Esophagus squamous epithelium (tissue), 5 donors: ENCODE data around the gene GAB2. TPM values are rescaled to one million over a fixed set of nuclear protein-coding genes. Genes with fewer than 3 reads are reported as not detected.

Experiments
- DNase-seq: peaks from one replicate; lab custom pipeline; 2025; lab: John Stamatoyannopoulos, UW
- H3K27ac ChIP-seq, 4 donors: fragments of 200-600 bp; sonication (generic); one replicate each; pipeline ENCODE4 v1.5.1; 2016 to 2019; ENCODE audit warnings: mild to moderate bottlenecking in 1 of 4
- H3K27me3 ChIP-seq, 4 donors: fragments of 200-600 bp; sonication (generic); 1 replicate in 3 of 4; 2 replicates in 1 of 4; pipeline versions ENCODE4 v1.5.1 to v1.6.0; 2017 to 2021; ENCODE audit warnings: antibody characterized with exemption in 1 of 4
- H3K36me3 ChIP-seq, 3 donors: fragments of 200-600 bp; sonication (generic); one replicate each; pipeline ENCODE4 v1.5.1; 2016 to 2019
- H3K4me1 ChIP-seq, 3 donors: fragments of 200-600 bp; sonication (generic); one replicate each; pipeline ENCODE4 v1.5.1; 2017 to 2019
- H3K4me3 ChIP-seq, 4 donors: fragments of 200-600 bp; sonication (generic); 1 replicate in 3 of 4; 2 replicates in 1 of 4; pipeline ENCODE4 v1.5.1; 2016 to 2019; ENCODE audit warnings: mild to moderate bottlenecking in 2 of 4, moderate library complexity in 1 of 4
- H3K9me3 ChIP-seq, 3 donors: fragments of 200-600 bp; sonication (generic); one replicate each; pipeline ENCODE4 v1.5.1; 2016 to 2019
- POLR2A ChIP-seq, 4 donors: fragments of 450-650 bp; IDR thresholded peaks; one replicate each; pipeline ENCODE4 v1.6.1; 2017; ENCODE audit warnings: antibody characterized with exemption in 4 of 4, mild to moderate bottlenecking in 4 of 4, moderate library complexity in 3 of 4
- WGBS, 2 donors: methylation state at CpG; one replicate each; pipeline ENCODE4 v1.1.5; 2018; 5-methylcytosine and 5-hydroxymethylcytosine counted together
- intact Hi-C: fragments of 100-400 bp; cut with DNase I; formaldehyde crosslinking; loops from one replicate; pipeline ENCODE4 v1.15.0; 2022
- total RNA-seq, 4 donors: library from RNA; depleted of rRNA; stranded (reverse); fragments of >200 nt; gene quantifications; one replicate each; pipeline ENCODE4 v1.1.0, GENCODE V29; 2016
- TF ChIP-seq, protein P1 (sequence below), 6 experiments: fragments of 450-650 bp in 4 of 6; fragments of 200-600 bp in 2 of 6; sonication (generic) in 2 of 6; IDR thresholded peaks; one replicate each; pipeline ENCODE4 v1.5.1; 2016 to 2019; ENCODE audit warnings: antibody characterized with exemption in 6 of 6, mild to moderate bottlenecking in 4 of 6, moderate library complexity in 4 of 6
- donor health status: DM: yes; HTN: yes; CAD: no.

GAB2 gene
- total RNA-seq, 4 donors from 2014 or later, result 4.6 to 23.7 (median 11.2) TPM

DNA sequence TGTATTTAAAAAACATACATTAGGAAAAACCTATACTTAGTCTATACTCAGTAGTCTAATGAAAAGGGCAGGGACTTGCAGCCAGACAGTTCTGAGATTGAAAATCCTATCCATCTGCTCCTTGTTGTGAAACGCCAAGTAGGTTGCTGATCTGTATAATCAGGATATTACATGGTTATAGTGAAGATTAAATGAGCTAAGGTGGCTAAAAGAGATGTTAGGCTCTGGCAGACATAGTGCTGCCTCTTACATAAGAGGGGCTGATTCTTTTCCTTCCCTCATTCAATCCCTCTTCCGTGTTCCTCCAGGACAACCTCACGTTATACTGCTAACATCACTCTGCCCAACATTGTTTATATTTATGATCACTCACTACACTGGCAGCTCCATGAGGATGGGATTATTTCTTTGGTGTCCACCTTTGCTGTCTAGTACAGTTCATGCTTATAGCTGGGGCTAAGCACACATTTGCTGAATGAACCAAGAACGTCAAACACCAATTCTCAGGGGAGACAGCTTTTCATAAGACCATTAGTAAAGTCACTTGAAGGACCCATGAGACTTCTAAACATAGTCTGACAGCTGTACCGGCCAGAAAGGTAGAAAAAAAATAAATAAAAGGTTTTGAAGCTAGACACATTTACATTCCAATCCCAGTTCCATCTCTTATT lies 46.3 kb downstream of the GAB2 start:
- intact Hi-C loops, result no loop called here
- TF ChIP-seq, protein P1, sequence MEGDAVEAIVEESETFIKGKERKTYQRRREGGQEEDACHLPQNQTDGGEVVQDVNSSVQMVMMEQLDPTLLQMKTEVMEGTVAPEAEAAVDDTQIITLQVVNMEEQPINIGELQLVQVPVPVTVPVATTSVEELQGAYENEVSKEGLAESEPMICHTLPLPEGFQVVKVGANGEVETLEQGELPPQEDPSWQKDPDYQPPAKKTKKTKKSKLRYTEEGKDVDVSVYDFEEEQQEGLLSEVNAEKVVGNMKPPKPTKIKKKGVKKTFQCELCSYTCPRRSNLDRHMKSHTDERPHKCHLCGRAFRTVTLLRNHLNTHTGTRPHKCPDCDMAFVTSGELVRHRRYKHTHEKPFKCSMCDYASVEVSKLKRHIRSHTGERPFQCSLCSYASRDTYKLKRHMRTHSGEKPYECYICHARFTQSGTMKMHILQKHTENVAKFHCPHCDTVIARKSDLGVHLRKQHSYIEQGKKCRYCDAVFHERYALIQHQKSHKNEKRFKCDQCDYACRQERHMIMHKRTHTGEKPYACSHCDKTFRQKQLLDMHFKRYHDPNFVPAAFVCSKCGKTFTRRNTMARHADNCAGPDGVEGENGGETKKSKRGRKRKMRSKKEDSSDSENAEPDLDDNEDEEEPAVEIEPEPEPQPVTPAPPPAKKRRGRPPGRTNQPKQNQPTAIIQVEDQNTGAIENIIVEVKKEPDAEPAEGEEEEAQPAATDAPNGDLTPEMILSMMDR (IDR thresholded peaks at IDR 0.05), result no peak
- no peak for TF ChIP-seq POLR2A (IDR thresholded peaks at IDR 0.05)
- no peak for DNase-seq
- H3K27ac ChIP-seq, result no peak overlapping the region
- no peaks in the 10 kb centered on the region for H3K9me3 ChIP-seq
- 39 to 53% methylated on average over 5 of the region's 5 CpGs for WGBS, 2 donors
- no peaks in the 10 kb centered on the region for H3K27me3 ChIP-seq
- H3K36me3 ChIP-seq, result no peaks in the 10 kb centered on the region
- no peak overlapping the region for H3K4me3 ChIP-seq
- peaks cover 0 to 17% (median 3%) of the 10 kb centered on the region in 3 donors for H3K4me1 ChIP-seq

DNA sequence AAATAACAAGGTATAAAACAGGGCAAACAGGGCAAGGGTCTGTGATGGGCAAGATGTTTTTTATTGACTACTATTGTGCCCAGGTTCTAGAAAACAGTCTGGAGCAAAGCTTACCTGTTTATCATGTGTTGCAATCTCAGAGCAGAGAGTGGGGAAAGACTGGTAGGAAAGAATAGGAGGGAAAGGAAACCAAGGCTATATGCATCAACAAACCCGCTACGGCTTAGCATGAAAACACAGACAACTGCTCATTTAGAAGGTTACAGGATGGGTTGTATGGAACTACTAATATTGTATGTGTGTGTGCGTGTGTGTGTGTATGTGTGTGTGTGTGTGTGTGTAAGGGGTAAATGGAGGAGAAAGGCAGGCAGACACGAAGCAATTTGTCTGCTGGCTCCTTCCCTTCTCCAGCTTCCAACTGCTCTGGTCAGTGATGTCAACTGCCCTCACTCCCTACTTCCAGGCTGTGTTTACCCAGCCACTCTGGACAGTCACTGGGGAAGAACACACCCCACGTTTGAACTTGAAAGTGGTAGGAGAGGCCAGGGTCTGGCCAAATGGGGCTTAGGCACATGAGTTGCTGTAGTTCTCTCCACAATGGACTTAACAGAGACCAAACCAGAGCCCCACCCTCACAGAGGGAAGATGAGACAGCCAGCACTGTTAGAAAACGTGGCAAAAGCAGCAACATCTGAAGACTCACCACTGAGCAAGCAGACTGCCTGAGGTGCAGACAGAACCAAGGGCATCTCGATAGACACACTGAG lies 47.0 kb downstream of the GAB2 start:
- Histone ChIP-seq H3K4me1 (peaks cover under 1 to 22% (median 8%) of the 10 kb centered on the region in 3 donors), H3K9me3 (no peaks in the 10 kb centered on the region), H3K27me3 (no peaks in the 10 kb centered on the region), H3K27ac (no peak overlapping the region), H3K4me3 (no peak overlapping the region), H3K36me3 (no peaks in the 10 kb centered on the region)
- intact Hi-C loops, result no loop called here
- no peak for DNase-seq
- 67 to 70% methylated on average over 7 of the region's 7 CpGs for WGBS, 2 donors
- TF ChIP-seq, protein P1 (IDR thresholded peaks at IDR 0.05), result no peak
- no peak for TF ChIP-seq POLR2A (IDR thresholded peaks at IDR 0.05)

GRCh38 chr11:78365381-78365792 lies 52.2 kb downstream of the GAB2 start:
- no peaks in the 10 kb centered on the region for H3K36me3 ChIP-seq
- 32 to 37% methylated on average over 2 of the region's 2 CpGs for WGBS, 2 donors
- TF ChIP-seq, protein P1 (IDR thresholded peaks at IDR 0.05), result no peak
- TF ChIP-seq POLR2A (IDR thresholded peaks at IDR 0.05), result no peak
- H3K9me3 ChIP-seq, result no peaks in the 10 kb centered on the region
- H3K27ac ChIP-seq, result no peak overlapping the region
- H3K4me3 ChIP-seq, result no peak overlapping the region
- H3K27me3 ChIP-seq, result no peaks in the 10 kb centered on the region
- intact Hi-C loops, result no loop called here
- DNase-seq, result no peak
- H3K4me1 ChIP-seq, result peaks cover 3 to 14% (median 9%) of the 10 kb centered on the region in 3 donors

- Histone ChIP-seq H3K27me3 (no peaks in the 10 kb centered on the region), H3K4me1 (peaks cover 3 to 18% (median 9%) of the 10 kb centered on the region in 3 donors), H3K9me3 (no peaks in the 10 kb centered on the region), H3K4me3 (no peak overlapping the region), H3K36me3 (no peaks in the 10 kb centered on the region), H3K27ac (no peak overlapping the region)
- WGBS, 2 donors, result 93 to 100% methylated on average over 3 of the region's 3 CpGs
- no peak for TF ChIP-seq POLR2A (IDR thresholded peaks at IDR 0.05)
- TF ChIP-seq, protein P1 (IDR thresholded peaks at IDR 0.05), result no peak
- intact Hi-C loops, result no loop called here
- DNase-seq, result no peak
Observed at GRCh38 chr11:78364128-78364751, 53.4 kb downstream of the GAB2 start.
